ENCODE measurements around the gene KDM3B. TPM values are rescaled to one million over a fixed set of nuclear protein-coding genes. Genes with fewer than 3 reads are reported as not detected.

The KDM3B gene
- total RNA-seq, 1 donor from 2014 or later = 97.7 TPM

DNA sequence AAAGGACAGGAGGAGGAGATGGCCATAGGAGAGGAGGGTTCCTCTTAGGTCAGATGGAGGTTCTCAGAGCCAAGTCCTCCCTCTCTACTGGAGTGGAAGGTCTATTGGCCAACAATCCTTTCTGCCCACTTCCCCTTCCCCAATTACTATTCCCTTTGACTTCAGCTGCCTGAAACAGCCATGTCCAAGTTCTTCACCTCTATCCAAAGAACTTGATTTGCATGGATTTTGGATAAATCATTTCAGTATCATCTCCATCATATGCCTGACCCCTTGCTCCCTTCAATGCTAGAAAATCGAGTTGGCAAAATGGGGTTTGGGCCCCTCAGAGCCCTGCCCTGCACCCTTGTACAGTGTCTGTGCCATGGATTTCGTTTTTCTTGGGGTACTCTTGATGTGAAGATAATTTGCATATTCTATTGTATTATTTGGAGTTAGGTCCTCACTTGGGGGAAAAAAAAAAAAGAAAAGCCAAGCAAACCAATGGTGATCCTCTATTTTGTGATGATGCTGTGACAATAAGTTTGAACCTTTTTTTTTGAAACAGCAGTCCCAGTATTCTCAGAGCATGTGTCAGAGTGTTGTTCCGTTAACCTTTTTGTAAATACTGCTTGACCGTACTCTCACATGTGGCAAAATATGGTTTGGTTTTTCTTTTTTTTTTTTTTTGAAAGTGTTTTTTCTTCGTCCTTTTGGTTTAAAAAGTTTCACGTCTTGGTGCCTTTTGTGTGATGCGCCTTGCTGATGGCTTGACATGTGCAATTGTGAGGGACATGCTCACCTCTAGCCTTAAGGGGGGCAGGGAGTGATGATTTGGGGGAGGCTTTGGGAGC is 115.9 kb downstream of the KDM3B start:
- H3K4me1 Mint-ChIP-seq (ENCODE audit: unreplicated experiment) = peaks cover 25% of the 10 kb centered on the region
- H3K36me3 Mint-ChIP-seq = peaks cover 25% of the 10 kb centered on the region
- H3K9me3 Mint-ChIP-seq = no peaks in the 10 kb centered on the region
- H3K27ac Mint-ChIP-seq = peak overlapping the region; percentile 97
- no peak for TF ChIP-seq CTCF (conservative IDR thresholded peaks at IDR 0.05)
- H3K27me3 Mint-ChIP-seq = peaks cover 46% of the 10 kb centered on the region
- H3K4me3 Mint-ChIP-seq = peak overlapping the region; percentile 91
- DNase-seq (ENCODE audit: extremely low spot score, unreplicated experiment) = no peak

DNA sequence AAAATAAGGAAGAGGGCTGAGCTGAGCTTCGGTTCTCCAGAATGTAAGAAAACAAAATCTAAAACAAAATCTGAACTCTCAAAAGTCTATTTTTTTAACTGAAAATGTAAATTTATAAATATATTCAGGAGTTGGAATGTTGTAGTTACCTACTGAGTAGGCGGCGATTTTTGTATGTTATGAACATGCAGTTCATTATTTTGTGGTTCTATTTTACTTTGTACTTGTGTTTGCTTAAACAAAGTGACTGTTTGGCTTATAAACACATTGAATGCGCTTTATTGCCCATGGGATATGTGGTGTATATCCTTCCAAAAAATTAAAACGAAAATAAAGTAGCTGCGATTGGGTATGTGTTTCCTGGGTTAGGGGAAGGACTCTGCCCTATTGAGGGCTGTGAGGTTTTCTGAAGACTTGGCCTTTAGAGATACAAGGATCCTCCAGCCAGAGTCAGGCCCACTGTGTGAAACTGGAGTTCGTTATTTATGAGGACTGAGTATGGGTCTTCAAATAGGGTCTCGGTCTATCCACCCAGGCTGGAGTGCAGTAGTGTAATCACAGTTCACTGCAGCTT is 116.6 kb downstream of the KDM3B start:
- Mint-ChIP-seq H3K36me3 (peaks cover 25% of the 10 kb centered on the region), H3K27ac (peak overlapping the region; percentile 97), H3K4me3 (peak overlapping the region; percentile 91), H3K4me1 (ENCODE audit: unreplicated experiment) (peaks cover 25% of the 10 kb centered on the region), H3K27me3 (peaks cover 46% of the 10 kb centered on the region), H3K9me3 (no peaks in the 10 kb centered on the region)
- DNase-seq (ENCODE audit: extremely low spot score, unreplicated experiment) = no peak
- TF ChIP-seq CTCF (conservative IDR thresholded peaks at IDR 0.05) = no peak

GRCh38 chr5:138469540-138470321 is 117.2 kb downstream of the KDM3B start:
- Mint-ChIP-seq H3K36me3 (peaks cover 25% of the 10 kb centered on the region), H3K4me1 (ENCODE audit: unreplicated experiment) (peaks cover 25% of the 10 kb centered on the region), H3K27me3 (peaks cover 46% of the 10 kb centered on the region), H3K4me3 (peak overlapping the region; percentile 55), H3K9me3 (no peaks in the 10 kb centered on the region), H3K27ac (peak overlapping the region; percentile 97)
- TF ChIP-seq CTCF (conservative IDR thresholded peaks at IDR 0.05) = no peak
- DNase-seq (ENCODE audit: extremely low spot score, unreplicated experiment) = no peak

DNA sequence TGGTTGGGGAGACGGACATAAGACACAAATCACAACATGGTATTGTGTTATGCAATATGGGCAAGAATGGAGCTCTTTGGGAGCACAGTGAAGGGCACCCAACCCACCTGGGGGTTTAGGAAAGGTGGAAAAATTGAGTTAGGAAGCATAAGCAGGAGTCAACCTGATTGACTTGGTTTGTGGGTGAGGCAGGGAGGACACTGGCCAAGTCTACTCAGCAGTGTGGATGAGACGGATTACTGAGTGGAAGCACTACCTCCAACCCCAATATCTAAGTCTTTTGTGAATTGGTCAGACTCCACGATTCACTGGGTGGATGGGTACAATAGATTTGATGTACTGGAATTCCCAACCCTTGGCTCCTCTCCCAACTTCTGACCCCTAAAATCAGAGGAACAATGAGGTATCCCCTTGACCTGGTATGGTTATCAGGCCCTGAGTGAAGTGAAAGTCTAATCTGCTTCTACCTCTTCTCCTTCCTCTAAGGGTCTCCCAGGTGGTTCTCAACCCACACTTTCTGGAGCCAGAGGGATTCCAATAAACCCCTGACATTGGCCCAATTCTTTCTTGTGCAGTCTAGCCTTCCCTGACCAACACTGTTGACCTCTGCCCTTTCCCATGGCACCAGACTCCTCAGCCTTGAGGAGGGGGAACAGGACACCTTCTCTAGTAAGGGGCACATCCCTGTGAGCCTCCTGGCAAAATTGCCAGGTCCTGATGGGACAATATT is 118.0 kb downstream of the KDM3B start:
- no peak for TF ChIP-seq CTCF (conservative IDR thresholded peaks at IDR 0.05)
- H3K4me1 Mint-ChIP-seq (ENCODE audit: unreplicated experiment) = peaks cover 25% of the 10 kb centered on the region
- DNase-seq (ENCODE audit: extremely low spot score, unreplicated experiment) = no peak
- peak overlapping the region; percentile 55 for H3K4me3 Mint-ChIP-seq
- peaks cover 46% of the 10 kb centered on the region for H3K27me3 Mint-ChIP-seq
- peaks cover 25% of the 10 kb centered on the region for H3K36me3 Mint-ChIP-seq
- peak overlapping the region; percentile 97 for H3K27ac Mint-ChIP-seq
- no peaks in the 10 kb centered on the region for H3K9me3 Mint-ChIP-seq

- peaks cover 25% of the 10 kb centered on the region for H3K4me1 Mint-ChIP-seq (ENCODE audit: unreplicated experiment)
- H3K27ac Mint-ChIP-seq = peak overlapping the region; percentile 97
- peaks cover 25% of the 10 kb centered on the region for H3K36me3 Mint-ChIP-seq
- no peak for DNase-seq (ENCODE audit: extremely low spot score, unreplicated experiment)
- no peaks in the 10 kb centered on the region for H3K9me3 Mint-ChIP-seq
- no peak for TF ChIP-seq CTCF (conservative IDR thresholded peaks at IDR 0.05)
- H3K4me3 Mint-ChIP-seq = peak overlapping the region; percentile 55
- H3K27me3 Mint-ChIP-seq = peaks cover 47% of the 10 kb centered on the region
Measured at GRCh38 chr5:138471052-138471361, 118.5 kb downstream of the KDM3B start.

Data from type B pancreatic cell (in vitro differentiated cells).